H54 (cell line): ENCODE measurements around the gene PRSS21.
A peak's percentile ranks its signal among the peaks of the same experiment; 100 is the strongest.

Source experiments
- DNase-seq: peaks from one replicate; pipeline ENCODE4 v3.0.0; 2011; ENCODE audit warnings: low spot score, mixed read lengths; ENCODE audit not compliant: insufficient read length
- FAIRE-seq: peaks from 3 replicates; lab custom pipeline; 2011; peaks lifted over from hg19 to GRCh38; lab: Jason Lieb, UNC
- POLR2A ChIP-seq: IDR thresholded peaks from 2 replicates; pipeline ENCODE4 v1.6.1; 2011; ENCODE audit warnings: low read depth, mild to moderate bottlenecking, low read length

Gene PRSS21

GRCh38 chr16:2776500-2777139, 40.4 kb upstream of the PRSS21 start:
- no peak for TF ChIP-seq POLR2A
- DNase-seq (no peak), FAIRE-seq (no peak)

- TF ChIP-seq POLR2A: peak; percentile 60
- no peak for FAIRE-seq
These were observed 39.7 kb upstream of the PRSS21 start, which contains the start of gene ELOB for GRCh38 chr16:2777231-2777902. Gene ELOB, minus strand, starts transcription at chr16:2777280. Its CDS starts 41 bp downstream, at chr16:2777239.

GRCh38 chr16:2777903-2778629, 39.0 kb upstream of the PRSS21 start:
- FAIRE-seq (no peak), DNase-seq (no peak)
- TF ChIP-seq POLR2A: no peak

More at GRCh38 chr16:2777231-2777902, 39.7 kb upstream of the PRSS21 start, which contains the start of gene ELOB:
- DNase-seq: peak; percentile 88

GRCh38 chr16:2778630-2778958, 38.4 kb upstream of the PRSS21 start:
- no peak for DNase-seq
- no peak for TF ChIP-seq POLR2A
- FAIRE-seq: no peak

- DNase-seq (no peak), FAIRE-seq (no peak)
- no peak; the same call in 1 of the 2 replicates for TF ChIP-seq POLR2A
These were observed 37.7 kb upstream of the PRSS21 start for GRCh38 chr16:2779151-2779920.

DNA sequence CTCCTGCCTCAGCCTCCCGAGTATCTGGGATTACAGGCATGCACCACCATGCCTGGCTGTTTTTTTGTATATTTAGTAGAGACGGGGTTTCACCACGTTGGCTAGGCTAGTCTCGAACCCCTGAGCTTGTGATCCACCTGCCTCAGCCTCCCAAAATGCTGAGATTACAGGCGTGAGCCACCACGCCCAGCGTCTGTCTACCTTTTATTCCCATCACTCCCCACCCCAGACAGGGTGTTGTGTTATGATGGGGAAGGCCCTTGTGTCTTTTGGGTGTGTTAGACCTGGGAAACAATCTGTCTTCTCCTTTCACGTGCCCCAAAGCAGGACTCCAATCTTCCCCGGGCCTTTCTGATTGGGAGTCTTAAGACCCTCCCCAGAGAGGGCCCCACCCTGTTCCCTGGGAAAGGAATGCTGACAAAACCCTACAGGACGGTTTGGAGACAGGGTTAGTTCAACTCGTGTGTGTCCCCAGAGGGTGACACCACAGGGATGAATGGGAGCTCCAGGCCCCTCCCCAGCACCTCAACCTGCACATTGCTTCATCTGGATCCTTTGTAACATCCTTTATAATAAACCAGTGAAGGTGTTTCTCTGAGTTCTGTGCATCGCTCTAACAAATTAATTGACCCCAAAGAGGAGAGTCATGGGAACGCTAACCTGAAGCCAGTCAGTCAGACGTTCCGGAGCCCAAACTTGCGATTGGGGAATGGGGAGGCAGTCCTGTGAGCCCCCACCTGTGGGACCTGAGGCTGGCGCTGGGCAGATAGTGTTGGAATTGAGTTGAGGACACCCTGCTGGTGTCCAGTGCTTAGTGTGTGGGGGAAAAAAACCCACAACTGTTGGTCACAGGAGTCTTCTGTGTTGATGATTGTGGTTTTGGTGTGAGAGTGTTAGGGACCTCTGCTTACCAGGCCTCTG, 36.8 kb upstream of the PRSS21 start:
- DNase-seq: no peak
- no peak for TF ChIP-seq POLR2A
- FAIRE-seq: no peak

DNA sequence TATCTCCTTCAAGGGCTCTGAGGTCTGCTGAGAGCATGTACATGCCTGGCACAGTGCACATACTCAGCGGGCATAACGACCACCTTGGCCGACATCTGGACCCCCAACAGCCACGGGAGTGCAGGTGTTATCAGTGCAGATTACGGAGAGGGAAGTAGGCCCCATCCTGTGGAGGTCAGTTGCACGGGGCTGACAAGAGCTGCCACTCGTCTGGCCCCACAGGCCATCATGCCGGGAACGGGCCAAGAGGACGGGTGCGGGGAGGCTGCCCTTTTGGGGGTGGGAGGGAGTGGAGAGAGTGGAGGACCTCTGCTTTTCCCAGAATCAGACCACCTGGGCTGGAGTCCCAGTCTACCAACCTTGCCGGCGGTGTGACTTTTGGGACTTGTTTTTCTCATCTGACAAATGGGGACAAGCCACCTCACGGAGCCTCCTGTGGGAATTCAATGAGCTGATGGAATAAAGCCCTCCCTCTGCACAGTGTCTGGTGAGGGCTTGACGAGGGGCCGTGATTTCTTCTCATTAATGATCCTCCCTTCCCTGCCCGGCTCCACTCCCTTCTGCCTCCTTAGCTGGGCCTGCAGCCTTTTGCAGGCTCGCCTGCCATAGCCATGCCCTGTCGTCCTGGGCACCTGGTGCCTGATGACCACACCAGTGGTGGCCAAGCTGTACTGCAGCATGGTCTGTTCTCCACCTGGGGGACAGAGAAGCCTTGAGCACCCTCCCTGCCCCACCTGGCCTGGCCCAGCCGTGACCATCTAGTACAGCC, 34.3 kb upstream of the PRSS21 start:
- no peak for FAIRE-seq
- no peak for DNase-seq
- no peak for TF ChIP-seq POLR2A

GRCh38 chr16:2783581-2784357, 33.3 kb upstream of the PRSS21 start:
- FAIRE-seq (no peak), DNase-seq (no peak)
- TF ChIP-seq POLR2A: no peak

- DNase-seq (no peak), FAIRE-seq (no peak)
- TF ChIP-seq POLR2A: no peak
These were observed 32.5 kb upstream of the PRSS21 start for GRCh38 chr16:2784358-2785100.

DNA sequence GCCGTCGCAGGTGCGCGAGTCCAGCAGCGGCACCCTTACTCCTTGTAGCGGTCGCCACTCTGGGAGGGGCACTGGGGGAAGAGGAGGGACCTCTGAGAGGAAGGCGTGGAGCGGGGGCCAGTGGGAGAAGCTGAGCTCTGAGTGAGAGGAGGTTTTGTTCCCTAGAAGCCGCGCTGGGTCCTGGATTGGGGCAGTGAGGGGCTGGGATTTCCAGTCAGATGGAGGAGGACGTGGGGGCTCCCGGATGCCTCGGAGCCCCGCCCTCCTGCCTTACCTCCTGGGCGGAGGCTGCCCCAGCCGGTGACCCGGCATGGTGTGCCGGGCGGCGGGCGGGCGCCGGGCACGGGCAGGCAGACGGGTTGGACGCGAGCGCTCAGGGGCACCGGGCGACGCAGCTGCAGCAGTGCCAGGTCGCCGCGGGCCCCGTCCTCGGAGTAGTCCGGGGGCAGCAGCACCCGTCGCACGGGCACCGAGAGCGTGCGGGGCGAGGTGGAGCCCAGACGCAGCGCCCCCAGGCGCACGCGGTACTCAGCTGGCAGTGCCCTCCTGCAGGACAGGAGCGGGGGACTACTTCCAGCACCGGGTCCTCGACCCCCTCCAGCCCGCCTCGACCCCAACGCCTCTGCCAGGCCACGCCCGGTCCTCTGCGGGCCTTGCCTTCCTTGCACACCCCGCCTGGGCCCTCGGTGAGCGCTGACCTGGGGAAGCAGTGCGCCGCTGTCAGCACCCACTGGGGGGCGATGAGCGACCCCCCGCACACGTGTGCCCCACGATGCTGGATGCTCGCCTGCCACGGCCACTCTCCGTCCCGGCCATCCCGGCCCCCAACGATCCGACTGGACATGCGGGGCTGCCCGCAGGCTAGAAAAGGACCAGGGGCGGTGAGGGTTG, 31.7 kb upstream of the PRSS21 start:
- no peak for FAIRE-seq
- no peak for DNase-seq
- no peak for TF ChIP-seq POLR2A
